ENCODE measurements around the gene KCNT2. TPM values are rescaled to one million over a fixed set of nuclear protein-coding genes. Genes with fewer than 3 reads are reported as not detected.
"Not testable (repeated sequence)": the region's sequence is repeated elsewhere in the genome, so short reads cannot be mapped to it uniquely, and the experiment has no call there.

Gene KCNT2
- total and polyA plus RNA-seq, 4 donors: 1.7 to 11.2 (median 6.8) TPM

DNA sequence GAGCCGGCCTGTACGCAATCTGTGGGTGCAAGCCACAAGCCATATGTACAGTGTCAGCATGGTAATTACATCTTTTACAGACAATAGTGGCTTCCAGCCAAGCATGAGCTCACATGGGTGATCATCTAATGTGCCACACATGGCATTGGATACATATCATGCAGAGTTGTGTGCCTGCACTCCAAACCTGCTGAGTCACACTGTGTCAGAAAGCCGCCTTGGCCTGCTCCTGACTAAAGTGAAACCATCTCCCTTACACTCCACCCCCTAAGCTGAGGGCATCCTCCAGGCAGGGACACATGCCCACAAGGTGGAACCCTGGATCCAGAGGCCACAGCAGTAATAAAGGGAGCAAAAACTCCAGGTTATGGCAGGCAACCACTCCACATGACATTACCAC lies 72.5 kb downstream of the KCNT2 start:
- DNase-seq (ENCODE audit: low spot score): no peak

DNA sequence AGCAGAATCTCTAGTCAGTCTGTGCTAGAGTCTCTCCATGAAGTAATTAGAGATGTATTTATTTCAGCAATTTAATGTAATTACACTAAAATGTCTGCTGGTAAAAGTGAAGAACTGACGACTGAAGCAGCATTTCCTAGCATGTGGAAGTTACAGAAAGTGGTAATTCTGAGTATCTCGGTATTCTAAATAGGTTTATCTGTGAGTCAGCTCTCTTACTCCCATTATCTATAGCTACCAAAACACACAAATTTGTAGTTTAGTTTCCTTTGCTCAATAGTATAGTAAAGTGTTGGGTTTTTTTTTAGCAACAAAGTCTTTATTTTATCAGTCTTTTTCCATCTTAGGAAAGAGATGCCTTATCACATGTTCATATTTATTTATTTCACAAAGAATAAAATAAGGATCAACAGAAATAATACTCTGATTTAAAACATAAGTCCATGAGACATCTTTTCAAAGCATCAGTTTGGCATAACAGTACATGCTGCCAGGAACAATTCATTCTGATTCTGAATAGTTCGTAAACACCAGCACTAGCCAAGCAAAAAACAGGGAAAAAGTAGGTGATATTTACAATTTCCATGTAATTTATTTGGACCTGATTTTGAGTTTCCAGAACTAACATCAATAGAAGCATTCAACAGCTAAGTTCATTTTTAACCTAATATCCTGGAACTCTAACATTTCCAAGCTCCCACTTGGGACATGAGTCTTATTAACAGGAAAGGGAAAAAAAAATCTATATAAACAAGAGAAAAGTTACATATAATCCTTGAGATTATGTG lies 76.3 kb downstream of the KCNT2 start:
- Histone ChIP-seq H3K4me3 (ENCODE audit: low read depth in 1 of 3, low read length in 3 of 3) (no peak overlapping the region), H3K9ac (ENCODE audit: low read depth in 1 of 2, low read length in 2 of 2) (no peak overlapping the region), H3K9me3 (ENCODE audit: control insufficient read depth in 4 of 4, low read length in 3 of 4) (peaks cover 0 to 6% (median 0%) of the 10 kb centered on the region in 4 donors), H3K4me1 (ENCODE audit: control insufficient read depth in 4 of 4, insufficient read depth in 4 of 4, low read length in 3 of 4) (peaks cover 0 to 1% (median 0%) of the 10 kb centered on the region in 4 donors), H3K27me3 (ENCODE audit: control insufficient read depth in 4 of 4, insufficient read depth in 4 of 4, low read length in 3 of 4) (no peaks in the 10 kb centered on the region), H3K27ac (ENCODE audit: low read depth in 1 of 2, low read length in 2 of 2) (no peak overlapping the region), H3K36me3 (ENCODE audit: control insufficient read depth in 4 of 4, insufficient read depth in 3 of 4, low read depth in 1 of 4, low read length in 3 of 4) (no peaks in the 10 kb centered on the region)
- no peak for DNase-seq (ENCODE audit: low spot score)
- no peak for TF ChIP-seq FOXA2 (IDR thresholded peaks at IDR 0.05)
- TF ChIP-seq HNF4A (conservative IDR thresholded peaks at IDR 0.05): no peak
- TF ChIP-seq, protein P1, sequence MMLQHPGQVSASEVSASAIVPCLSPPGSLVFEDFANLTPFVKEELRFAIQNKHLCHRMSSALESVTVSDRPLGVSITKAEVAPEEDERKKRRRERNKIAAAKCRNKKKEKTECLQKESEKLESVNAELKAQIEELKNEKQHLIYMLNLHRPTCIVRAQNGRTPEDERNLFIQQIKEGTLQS (IDR thresholded peaks at IDR 0.05): no peak
- TF ChIP-seq JUND (IDR thresholded peaks at IDR 0.05): no peak
- TF ChIP-seq TAF1 (conservative IDR thresholded peaks at IDR 0.05): no peak
- 83% methylated on average over 3 of the region's 3 CpGs for WGBS

More for the DNA sequence above, 72.5 kb downstream of the KCNT2 start:
- WGBS: 66% methylated on average over 3 of the region's 3 CpGs
- H3K27ac ChIP-seq (ENCODE audit: low read depth in 1 of 2, low read length in 2 of 2): no peak overlapping the region
- H3K9me3 ChIP-seq (ENCODE audit: control insufficient read depth in 4 of 4, low read length in 3 of 4): peaks cover 0 to 6% (median 0%) of the 10 kb centered on the region in 4 donors
- TF ChIP-seq SP1 (IDR thresholded peaks at IDR 0.05) (no peak), FOXA1 (IDR thresholded peaks at IDR 0.05) (no peak), HNF4A (conservative IDR thresholded peaks at IDR 0.05) (no peak), GABPA (IDR thresholded peaks at IDR 0.05 in 1 of 2, conservative IDR thresholded peaks at IDR 0.05 in 1 of 2) (no peak)
- H3K36me3 ChIP-seq (ENCODE audit: control insufficient read depth in 4 of 4, insufficient read depth in 3 of 4, low read depth in 1 of 4, low read length in 3 of 4): peaks cover 0 to 2% (median 0%) of the 10 kb centered on the region in 4 donors
- H3K9ac ChIP-seq (ENCODE audit: low read depth in 1 of 2, low read length in 2 of 2): no peak overlapping the region
- H3K27me3 ChIP-seq (ENCODE audit: control insufficient read depth in 4 of 4, insufficient read depth in 4 of 4, low read length in 3 of 4): no peaks in the 10 kb centered on the region
- H3K4me3 ChIP-seq (ENCODE audit: low read depth in 1 of 3, low read length in 3 of 3): no peak overlapping the region
- peaks cover 0 to 5% (median under 1%) of the 10 kb centered on the region in 4 donors for H3K4me1 ChIP-seq (ENCODE audit: control insufficient read depth in 4 of 4, insufficient read depth in 4 of 4, low read length in 3 of 4)

DNA sequence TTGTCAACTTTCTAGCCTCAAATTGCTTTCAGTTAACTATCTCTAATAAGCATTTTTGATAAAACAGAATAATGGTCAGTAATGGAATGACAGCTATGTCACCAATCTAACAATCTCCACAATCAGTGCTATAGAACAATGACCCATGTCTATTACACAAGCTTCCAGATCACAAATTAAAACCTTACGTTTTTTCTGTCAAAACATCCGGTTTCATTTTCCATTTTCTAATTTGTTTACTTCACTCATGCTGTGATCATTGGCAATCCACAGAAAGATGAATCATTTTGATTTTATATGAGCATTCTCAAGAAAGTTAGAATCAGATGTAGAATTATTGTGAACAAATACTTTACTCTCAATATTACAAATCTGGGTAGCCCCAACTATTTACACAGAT lies 80.3 kb downstream of the KCNT2 start:
- H3K4me1 ChIP-seq (ENCODE audit: control insufficient read depth in 4 of 4, insufficient read depth in 4 of 4, low read length in 3 of 4): peaks cover 0 to 1% (median 0%) of the 10 kb centered on the region in 4 donors
- no peaks in the 10 kb centered on the region for H3K9me3 ChIP-seq (ENCODE audit: control insufficient read depth in 4 of 4, low read length in 3 of 4)
- TF ChIP-seq, protein P2, sequence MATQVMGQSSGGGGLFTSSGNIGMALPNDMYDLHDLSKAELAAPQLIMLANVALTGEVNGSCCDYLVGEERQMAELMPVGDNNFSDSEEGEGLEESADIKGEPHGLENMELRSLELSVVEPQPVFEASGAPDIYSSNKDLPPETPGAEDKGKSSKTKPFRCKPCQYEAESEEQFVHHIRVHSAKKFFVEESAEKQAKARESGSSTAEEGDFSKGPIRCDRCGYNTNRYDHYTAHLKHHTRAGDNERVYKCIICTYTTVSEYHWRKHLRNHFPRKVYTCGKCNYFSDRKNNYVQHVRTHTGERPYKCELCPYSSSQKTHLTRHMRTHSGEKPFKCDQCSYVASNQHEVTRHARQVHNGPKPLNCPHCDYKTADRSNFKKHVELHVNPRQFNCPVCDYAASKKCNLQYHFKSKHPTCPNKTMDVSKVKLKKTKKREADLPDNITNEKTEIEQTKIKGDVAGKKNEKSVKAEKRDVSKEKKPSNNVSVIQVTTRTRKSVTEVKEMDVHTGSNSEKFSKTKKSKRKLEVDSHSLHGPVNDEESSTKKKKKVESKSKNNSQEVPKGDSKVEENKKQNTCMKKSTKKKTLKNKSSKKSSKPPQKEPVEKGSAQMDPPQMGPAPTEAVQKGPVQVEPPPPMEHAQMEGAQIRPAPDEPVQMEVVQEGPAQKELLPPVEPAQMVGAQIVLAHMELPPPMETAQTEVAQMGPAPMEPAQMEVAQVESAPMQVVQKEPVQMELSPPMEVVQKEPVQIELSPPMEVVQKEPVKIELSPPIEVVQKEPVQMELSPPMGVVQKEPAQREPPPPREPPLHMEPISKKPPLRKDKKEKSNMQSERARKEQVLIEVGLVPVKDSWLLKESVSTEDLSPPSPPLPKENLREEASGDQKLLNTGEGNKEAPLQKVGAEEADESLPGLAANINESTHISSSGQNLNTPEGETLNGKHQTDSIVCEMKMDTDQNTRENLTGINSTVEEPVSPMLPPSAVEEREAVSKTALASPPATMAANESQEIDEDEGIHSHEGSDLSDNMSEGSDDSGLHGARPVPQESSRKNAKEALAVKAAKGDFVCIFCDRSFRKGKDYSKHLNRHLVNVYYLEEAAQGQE (IDR thresholded peaks at IDR 0.05): no peak
- H3K36me3 ChIP-seq (ENCODE audit: control insufficient read depth in 4 of 4, insufficient read depth in 3 of 4, low read depth in 1 of 4, low read length in 3 of 4): no peaks in the 10 kb centered on the region
- WGBS: 64% methylated on average over 2 of the region's 2 CpGs
- no peak overlapping the region for H3K4me3 ChIP-seq (ENCODE audit: low read depth in 1 of 3, low read length in 3 of 3)
- no peak for DNase-seq (ENCODE audit: low spot score)
- no peaks in the 10 kb centered on the region for H3K27me3 ChIP-seq (ENCODE audit: control insufficient read depth in 4 of 4, insufficient read depth in 4 of 4, low read length in 3 of 4)
- H3K9ac ChIP-seq (ENCODE audit: low read depth in 1 of 2, low read length in 2 of 2): no peak overlapping the region
- H3K27ac ChIP-seq (ENCODE audit: low read depth in 1 of 2, low read length in 2 of 2): no peak overlapping the region

DNA sequence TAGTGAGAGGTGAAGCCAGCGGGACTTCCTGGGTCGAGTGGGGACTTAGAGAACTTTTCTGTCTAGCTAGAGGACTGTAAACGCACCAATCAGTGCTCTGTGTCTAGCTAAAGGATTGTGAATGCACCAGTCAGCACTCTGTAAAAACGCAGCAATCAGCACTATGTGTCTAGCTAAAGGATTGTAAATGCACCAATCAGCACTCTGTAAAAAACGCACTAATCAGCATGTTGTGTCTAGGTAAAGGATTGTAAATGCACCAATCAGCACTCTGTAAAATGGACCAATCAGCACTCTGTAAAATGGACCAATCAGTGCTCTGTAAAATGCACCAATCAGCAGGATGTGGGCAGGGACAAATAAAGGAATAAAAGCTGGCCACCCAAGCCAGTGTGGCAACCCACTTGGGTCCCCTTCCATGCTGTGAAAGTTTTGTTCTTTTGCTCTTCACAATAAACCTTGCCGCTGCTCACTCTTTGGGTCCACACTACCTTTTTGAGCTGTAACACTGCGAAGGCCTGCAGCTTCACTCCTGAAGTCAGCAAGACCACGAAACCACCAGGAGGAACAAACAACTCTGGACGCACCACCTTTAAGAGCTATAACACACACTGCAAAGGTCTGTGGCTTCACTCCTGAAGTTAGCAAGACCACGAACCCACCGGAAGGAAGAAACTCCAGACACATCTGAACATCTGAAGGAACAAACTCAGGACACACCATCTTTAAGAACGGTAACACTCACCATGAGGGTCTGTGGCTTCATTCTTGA lies 85.5 kb downstream of the KCNT2 start:
- not testable (repeated sequence) for H3K27me3 ChIP-seq (ENCODE audit: control insufficient read depth in 4 of 4, insufficient read depth in 4 of 4, low read length in 3 of 4); H3K9me3 ChIP-seq (ENCODE audit: control insufficient read depth in 4 of 4, low read length in 3 of 4); H3K4me1 ChIP-seq (ENCODE audit: control insufficient read depth in 4 of 4, insufficient read depth in 4 of 4, low read length in 3 of 4); H3K27ac ChIP-seq (ENCODE audit: low read depth in 1 of 2, low read length in 2 of 2); H3K36me3 ChIP-seq (ENCODE audit: control insufficient read depth in 4 of 4, insufficient read depth in 3 of 4, low read depth in 1 of 4, low read length in 3 of 4); DNase-seq (ENCODE audit: low spot score); H3K4me3 ChIP-seq (ENCODE audit: low read depth in 1 of 3, low read length in 3 of 3); H3K9ac ChIP-seq (ENCODE audit: low read depth in 1 of 2, low read length in 2 of 2)
- 90% methylated on average over 12 of the region's 12 CpGs for WGBS

Measured in liver (tissue), 9 donors.